ENCODE results near the gene PLCL2.

PLCL2 gene

DNA sequence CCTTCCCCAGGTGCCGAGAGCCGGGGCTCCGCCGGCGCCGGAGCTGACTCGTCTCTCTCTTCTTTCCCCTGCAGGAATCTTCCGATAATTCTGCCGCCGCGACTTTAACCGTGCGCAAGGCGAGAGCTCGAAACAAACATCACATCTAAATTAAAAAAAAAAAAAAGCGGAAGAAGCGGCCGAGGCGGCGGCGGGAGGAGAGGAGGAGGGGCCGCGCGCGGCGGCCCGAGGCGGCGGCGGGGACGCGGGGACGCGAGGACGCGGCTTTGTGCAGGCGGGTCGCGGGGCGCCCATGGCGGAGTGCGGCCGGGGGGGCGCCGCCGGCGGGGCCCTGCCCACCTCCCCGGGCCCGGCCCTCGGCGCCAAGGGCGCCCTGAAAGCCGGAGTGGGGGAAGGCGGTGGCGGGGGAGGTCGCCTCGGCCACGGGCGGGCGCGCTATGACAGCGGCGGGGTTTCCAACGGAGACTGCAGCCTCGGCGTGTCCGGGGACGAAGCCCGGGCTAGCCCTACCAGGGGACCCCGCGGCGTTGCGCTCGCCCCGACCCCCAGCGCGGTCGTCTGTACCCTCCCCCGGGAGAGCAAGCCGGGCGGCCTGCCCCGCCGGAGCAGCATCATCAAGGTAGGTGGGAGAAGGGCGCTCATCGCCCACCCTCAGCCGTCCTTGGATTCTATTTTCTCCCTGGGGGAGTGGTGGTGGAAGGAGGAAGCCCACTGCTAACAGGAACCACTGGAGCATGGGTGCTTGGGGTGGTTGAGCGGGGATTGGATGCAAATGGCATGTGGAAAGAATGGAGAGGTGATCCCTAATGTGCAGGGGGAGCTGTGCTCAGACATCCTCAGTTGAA, at the start of gene PLCL2:
Gene PLCL2 (plus strand): TSS at position 208 of the 845 bp plus-strand sequence. CDS start 85 bp downstream, at position 293.
- in situ Hi-C loops (cut with HindIII; ENCODE audit: low sequenced_read_pairs), result no loop called here
- no peak for TF ChIP-seq CTCF (IDR thresholded peaks at IDR 0.05; ENCODE audit: low read depth, low read length)
- peak within 1 kb of the TSS; percentile 69 for H3K4me3 ChIP-seq (ENCODE audit: low read depth, low read length)
- DNase-seq (ENCODE audit: low read depth, low spot score), result peak; percentile 42

DNA sequence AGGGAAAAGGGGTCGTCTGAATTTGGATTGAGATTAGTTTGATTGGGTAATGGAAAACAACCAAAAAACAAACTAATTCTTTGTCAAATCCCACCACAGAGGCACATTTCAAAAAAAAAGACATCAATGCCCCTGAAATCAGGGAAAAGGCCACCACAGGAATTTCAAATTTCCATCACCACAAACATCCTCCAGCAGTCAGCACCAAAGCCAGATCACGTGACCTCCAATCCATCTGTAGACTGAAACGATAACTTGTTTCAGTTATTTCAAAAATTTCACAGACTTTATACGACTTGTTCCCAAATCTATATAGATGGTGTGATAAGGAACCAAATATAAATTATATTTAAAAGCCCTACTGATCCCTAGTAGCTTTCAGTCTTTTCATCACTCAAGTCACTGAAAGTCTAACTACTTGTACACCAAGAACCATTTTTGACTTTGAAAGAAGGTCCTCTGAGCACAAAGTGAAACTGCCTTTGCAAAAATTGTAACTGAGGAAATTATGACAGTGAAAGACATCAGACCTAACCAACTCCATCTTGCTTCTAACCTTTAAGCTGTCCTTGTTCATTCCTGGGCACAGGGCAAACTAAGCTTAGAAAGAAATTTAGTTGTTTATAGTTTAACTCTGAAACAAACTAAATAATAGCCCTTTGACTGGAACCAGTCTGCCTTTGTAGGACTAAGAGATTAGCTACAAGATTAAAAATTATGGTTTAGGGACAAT, 48.1 kb upstream of the PLCL2 start:
- DNase-seq (ENCODE audit: low read depth, low spot score), result no peak
- no peak overlapping the region for H3K4me3 ChIP-seq (ENCODE audit: low read depth, low read length)
- TF ChIP-seq CTCF (IDR thresholded peaks at IDR 0.05; ENCODE audit: low read depth, low read length), result no peak
- in situ Hi-C loops (cut with HindIII; ENCODE audit: low sequenced_read_pairs), result no loop called here

GRCh38 chr3:16837602-16838001, 47.2 kb upstream of the PLCL2 start:
- DNase-seq (ENCODE audit: low read depth, low spot score), result no peak
- in situ Hi-C loops (cut with HindIII; ENCODE audit: low sequenced_read_pairs), result no loop called here
- no peak for TF ChIP-seq CTCF (IDR thresholded peaks at IDR 0.05; ENCODE audit: low read depth, low read length)

GRCh38 chr3:16838561-16838960, 46.2 kb upstream of the PLCL2 start:
- DNase-seq (ENCODE audit: low read depth, low spot score), result no peak
- H3K4me3 ChIP-seq (ENCODE audit: low read depth, low read length), result no peak overlapping the region
- no peak for TF ChIP-seq CTCF (IDR thresholded peaks at IDR 0.05; ENCODE audit: low read depth, low read length)
- in situ Hi-C loops (cut with HindIII; ENCODE audit: low sequenced_read_pairs), result no loop called here

More at GRCh38 chr3:16837602-16838001, 47.2 kb upstream of the PLCL2 start:
- no peak overlapping the region for H3K4me3 ChIP-seq (ENCODE audit: low read depth, low read length)

GRCh38 chr3:16839271-16840100, 45.3 kb upstream of the PLCL2 start:
- H3K4me3 ChIP-seq (ENCODE audit: low read depth, low read length), result no peak overlapping the region
- DNase-seq (ENCODE audit: low read depth, low spot score), result no peak
- no peak for TF ChIP-seq CTCF (IDR thresholded peaks at IDR 0.05; ENCODE audit: low read depth, low read length)
- in situ Hi-C loops (cut with HindIII; ENCODE audit: low sequenced_read_pairs), result no loop called here

DNA sequence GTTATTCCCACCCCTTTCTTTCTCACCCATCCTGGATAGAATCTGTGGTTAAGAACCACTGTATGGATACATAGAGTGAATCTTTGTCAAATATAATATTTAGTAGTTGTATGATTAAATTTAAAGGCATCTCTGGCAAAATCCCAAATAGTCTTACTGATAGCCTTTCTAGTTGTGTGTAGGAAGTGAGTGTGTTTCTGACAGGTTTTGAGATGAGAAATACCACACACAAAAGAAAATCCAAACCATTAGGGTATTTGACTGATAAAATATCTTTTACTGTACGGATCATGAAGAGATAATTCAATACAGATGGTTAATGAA, 44.7 kb upstream of the PLCL2 start:
- no peak for TF ChIP-seq CTCF (IDR thresholded peaks at IDR 0.05; ENCODE audit: low read depth, low read length)
- H3K4me3 ChIP-seq (ENCODE audit: low read depth, low read length), result no peak overlapping the region
- DNase-seq (ENCODE audit: low read depth, low spot score), result no peak
- in situ Hi-C loops (cut with HindIII; ENCODE audit: low sequenced_read_pairs), result no loop called here

Measured in astrocyte of the spinal cord (primary cell).